GM19025 (cell line): ENCODE results near the gene BCL7B.
"Not testable (repeated sequence)": the region's sequence is repeated elsewhere in the genome, so short reads cannot be mapped to it uniquely, and the experiment has no call there.

Source experiments
- ATAC-seq: cut with Tn5 transposase; IDR thresholded peaks from one replicate; pipeline ENCODE4 v1.9.1; 2021; ENCODE audit warnings: mild to moderate bottlenecking, low read depth, moderate library complexity; ENCODE audit not compliant: unreplicated experiment

Gene BCL7B

GRCh38 chr7:73504920-73505319 is 52.6 kb downstream of the BCL7B start:
- no peak for ATAC-seq

GRCh38 chr7:73504017-73504416 is 53.5 kb downstream of the BCL7B start:
- no peak for ATAC-seq

GRCh38 chr7:73503229-73503628 is 54.3 kb downstream of the BCL7B start:
- no peak for ATAC-seq

GRCh38 chr7:73496626-73497025 is 60.9 kb downstream of the BCL7B start:
- ATAC-seq: no peak

- ATAC-seq: not testable (repeated sequence)
Measured at GRCh38 chr7:73495507-73495906, 62.0 kb downstream of the BCL7B start.

- no peak for ATAC-seq
Measured at GRCh38 chr7:73489976-73490375, 67.5 kb downstream of the BCL7B start.

GRCh38 chr7:73487486-73487885 is 70.0 kb downstream of the BCL7B start:
- no peak for ATAC-seq
